Neural cell (in vitro differentiated cells): ENCODE measurements around the gene ANKRD42. TPM values are rescaled to one million over a fixed set of nuclear protein-coding genes. Genes with fewer than 3 reads are reported as not detected.

Experiments used
- H2AFZ ChIP-seq: fragments of 200-600, 300-800 bp; sonication (generic), shearing (Covaris generic); 2 replicates; pipeline ENCODE4 v1.6.0; 2014; ENCODE audit warnings: low read depth, mild to moderate bottlenecking, antibody characterized with exemption, low read length, moderate library complexity
- H3F3A ChIP-seq: fragments of 200-600 bp; shearing (Covaris generic); 2 replicates; pipeline ENCODE4 v1.6.1; 2016; ENCODE audit warnings: mild to moderate bottlenecking, moderate library complexity, mixed read lengths, antibody characterized with exemption, low read length; ENCODE audit not compliant: insufficient read depth, poor library complexity, severe bottlenecking
- H3K27ac ChIP-seq: fragments of 200-600, 300-800 bp; sonication (generic), shearing (Covaris generic); 2 replicates; pipeline ENCODE4 v1.5.1; 2014; ENCODE audit warnings: mild to moderate bottlenecking, low read length, moderate library complexity
- H3K27me3 ChIP-seq: fragments of 300-800, 200-600 bp; sonication (generic), shearing (Covaris generic); 2 replicates; pipeline ENCODE4 v1.6.0; 2014; ENCODE audit warnings: mild to moderate bottlenecking, low read depth, low read length, moderate library complexity; ENCODE audit not compliant: insufficient read depth
- H3K36me3 ChIP-seq: fragments of 300-800, 200-600 bp; sonication (generic), shearing (Covaris generic); 2 replicates; pipeline ENCODE4 v1.5.1; 2014; ENCODE audit warnings: mild to moderate bottlenecking, antibody characterized with exemption, low read length, moderate library complexity; ENCODE audit not compliant: insufficient read depth
- H3K4me2 ChIP-seq: fragments of 300-800, 200-600 bp; sonication (generic), shearing (Covaris generic); 2 replicates; pipeline ENCODE4 v1.6.0; 2014; ENCODE audit warnings: mild to moderate bottlenecking, low read length
- H3K4me3 ChIP-seq: fragments of 300-800, 200-600 bp; sonication (generic), shearing (Covaris generic); 2 replicates; pipeline ENCODE4 v1.5.1; 2014; ENCODE audit warnings: mild to moderate bottlenecking, low read length, moderate library complexity
- H3K79me2 ChIP-seq: fragments of 200-600 bp; shearing (Covaris generic); replicated peaks from 2 replicates; pipeline ENCODE4 v1.6.0; 2014; ENCODE audit warnings: mild to moderate bottlenecking, low read length, moderate library complexity; ENCODE audit not compliant: insufficient read depth
- H3K9ac ChIP-seq: fragments of 300-800, 200-600 bp; sonication (generic), shearing (Covaris generic); 2 replicates; pipeline ENCODE4 v1.6.1; 2016; ENCODE audit warnings: mild to moderate bottlenecking, low read length, mixed read lengths
- H3K9me2 ChIP-seq: fragments of 200-600 bp; shearing (Covaris generic); 2 replicates; pipeline ENCODE4 v1.6.1; 2016; ENCODE audit warnings: mild to moderate bottlenecking, low read length, mixed read lengths; ENCODE audit not compliant: insufficient read depth
- H3K9me3 ChIP-seq: fragments of 200-600, 300-800 bp; sonication (generic), shearing (Covaris generic); 2 replicates; pipeline ENCODE4 v1.6.1; 2016; ENCODE audit warnings: mild to moderate bottlenecking, mixed run types, low read length, moderate library complexity, mixed read lengths
- H4K20me1 ChIP-seq: fragments of 200-600 bp; shearing (Covaris generic); 2 replicates; pipeline ENCODE4 v1.6.1; 2016; ENCODE audit warnings: mild to moderate bottlenecking, mixed run types; ENCODE audit not compliant: insufficient read depth
- CTCF ChIP-seq: fragments of 450-650 bp; IDR thresholded peaks from 2 replicates; pipeline ENCODE4 v1.5.1; 2014; ENCODE audit warnings: antibody characterized with exemption, mild to moderate bottlenecking, moderate library complexity; ENCODE audit not compliant: poor library complexity, severe bottlenecking
- EP300 ChIP-seq: fragments of 450-650 bp; conservative IDR thresholded peaks from 2 replicates; pipeline ENCODE4 v1.6.1; 2014; ENCODE audit warnings: antibody characterized with exemption, mild to moderate bottlenecking, moderate library complexity; ENCODE audit not compliant: poor library complexity, severe bottlenecking
- EZH2 ChIP-seq: fragments of 200-600, 300-800 bp; shearing (Covaris generic), sonication (generic); IDR thresholded peaks from 2 replicates; pipeline ENCODE4 v1.6.1; 2014; ENCODE audit warnings: antibody characterized with exemption, low read length, borderline replicate concordance, mild to moderate bottlenecking; ENCODE audit not compliant: insufficient read depth, poor library complexity, severe bottlenecking
- MXI1 ChIP-seq: fragments of 450-650 bp; conservative IDR thresholded peaks from 2 replicates; pipeline ENCODE4 v1.6.1; 2014; ENCODE audit warnings: antibody characterized with exemption, mild to moderate bottlenecking; ENCODE audit not compliant: poor library complexity, severe bottlenecking
- POLR2AphosphoS5 ChIP-seq: IDR thresholded peaks from 2 replicates; pipeline ENCODE4 v1.6.1; 2012
- RAD21 ChIP-seq: fragments of 450-650 bp; conservative IDR thresholded peaks from 2 replicates; pipeline ENCODE4 v1.6.1; 2014; ENCODE audit warnings: antibody characterized with exemption, mild to moderate bottlenecking, moderate library complexity
- SMC3 ChIP-seq: fragments of 450-650 bp; conservative IDR thresholded peaks from 2 replicates; pipeline ENCODE4 v1.6.1; 2014; ENCODE audit warnings: antibody characterized with exemption, mild to moderate bottlenecking, moderate library complexity; ENCODE audit not compliant: poor library complexity
- TAF1 ChIP-seq: IDR thresholded peaks from 2 replicates; pipeline ENCODE4 v1.6.1; 2012; ENCODE audit warnings: low read depth
- polyA plus RNA-seq: library from polyadenylated mRNA; depleted of rRNA; stranded (reverse); fragments of >200 nt; gene quantifications from 2 replicates; pipeline ENCODE4 v1.2.3, GENCODE V29; 2014
- TF ChIP-seq, protein P1 (sequence below): IDR thresholded peaks from 2 replicates; pipeline ENCODE4 v1.6.1; 2012; ENCODE audit warnings: borderline replicate concordance

Gene ANKRD42
- polyA plus RNA-seq, 1 donor from 2014 or later = 16.1 TPM

DNA sequence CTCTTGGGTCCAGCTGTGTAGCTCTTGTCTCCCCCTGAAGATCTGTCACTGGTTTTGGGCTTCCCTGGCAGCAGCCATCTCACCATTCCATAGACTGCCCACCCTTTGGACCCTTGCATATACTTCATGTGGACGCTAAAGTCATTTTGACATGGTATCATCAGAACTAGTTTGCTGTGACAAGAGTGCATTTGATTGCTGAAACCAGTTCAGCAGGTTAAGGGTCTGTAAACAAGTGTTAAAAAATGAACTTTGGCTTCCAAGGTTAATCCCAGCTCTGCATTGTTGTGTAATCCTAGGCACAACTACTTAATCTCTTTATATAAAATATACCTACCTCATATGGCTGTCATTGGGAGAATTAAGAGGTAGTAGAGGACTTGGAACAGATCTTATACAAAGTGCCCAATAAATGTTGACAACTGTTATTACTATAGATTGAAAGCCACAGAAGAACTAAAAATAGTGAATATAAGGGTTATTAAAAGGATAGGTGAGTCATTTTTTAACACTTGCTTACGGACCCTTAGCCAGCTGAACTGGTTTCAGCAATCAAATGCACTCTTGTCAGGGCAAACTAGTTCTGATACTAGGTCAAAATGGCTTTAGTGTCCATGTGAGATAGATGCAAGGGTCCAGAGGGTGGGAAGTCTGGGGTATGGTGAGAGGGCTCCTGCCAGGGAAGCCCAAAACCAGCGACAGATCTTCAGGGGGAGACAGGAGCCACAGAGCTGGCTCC lies 63.3 kb downstream of the ANKRD42 start:
- Histone ChIP-seq H3K9me3 (no peaks in the 10 kb centered on the region), H3K79me2 (no peaks in the 10 kb centered on the region), H3K4me3 (no peak overlapping the region), H3K9ac (no peak overlapping the region), H3K9me2 (no peaks in the 10 kb centered on the region), H2AFZ (no peak overlapping the region), H3K36me3 (peaks cover 7% of the 10 kb centered on the region), H3F3A (no peaks in the 10 kb centered on the region), H3K27ac (no peak overlapping the region), H4K20me1 (no peaks in the 10 kb centered on the region), H3K27me3 (no peaks in the 10 kb centered on the region), H3K4me2 (no peak overlapping the region)
- TF ChIP-seq TAF1 (no peak), MXI1 (no peak), POLR2AphosphoS5 (no peak), RAD21 (no peak), CTCF (no peak)

GRCh38 chr11:83257761-83258168 lies 64.3 kb downstream of the ANKRD42 start:
- Histone ChIP-seq H3K9me3 (no peaks in the 10 kb centered on the region), H3K9ac (no peak overlapping the region), H3K36me3 (peaks cover 7% of the 10 kb centered on the region), H3F3A (no peaks in the 10 kb centered on the region), H3K4me3 (no peak overlapping the region), H3K27me3 (no peaks in the 10 kb centered on the region), H2AFZ (no peak overlapping the region), H4K20me1 (no peaks in the 10 kb centered on the region), H3K27ac (no peak overlapping the region), H3K4me2 (no peak overlapping the region), H3K79me2 (no peaks in the 10 kb centered on the region), H3K9me2 (no peaks in the 10 kb centered on the region)
- TF ChIP-seq POLR2AphosphoS5 (no peak), EP300 (no peak), EZH2 (no peak), MXI1 (no peak), SMC3 (no peak)

- TF ChIP-seq RAD21 (no peak), EZH2 (no peak), MXI1 (no peak), TAF1 (no peak), CTCF (no peak), EP300 (no peak)
- TF ChIP-seq, protein P1, sequence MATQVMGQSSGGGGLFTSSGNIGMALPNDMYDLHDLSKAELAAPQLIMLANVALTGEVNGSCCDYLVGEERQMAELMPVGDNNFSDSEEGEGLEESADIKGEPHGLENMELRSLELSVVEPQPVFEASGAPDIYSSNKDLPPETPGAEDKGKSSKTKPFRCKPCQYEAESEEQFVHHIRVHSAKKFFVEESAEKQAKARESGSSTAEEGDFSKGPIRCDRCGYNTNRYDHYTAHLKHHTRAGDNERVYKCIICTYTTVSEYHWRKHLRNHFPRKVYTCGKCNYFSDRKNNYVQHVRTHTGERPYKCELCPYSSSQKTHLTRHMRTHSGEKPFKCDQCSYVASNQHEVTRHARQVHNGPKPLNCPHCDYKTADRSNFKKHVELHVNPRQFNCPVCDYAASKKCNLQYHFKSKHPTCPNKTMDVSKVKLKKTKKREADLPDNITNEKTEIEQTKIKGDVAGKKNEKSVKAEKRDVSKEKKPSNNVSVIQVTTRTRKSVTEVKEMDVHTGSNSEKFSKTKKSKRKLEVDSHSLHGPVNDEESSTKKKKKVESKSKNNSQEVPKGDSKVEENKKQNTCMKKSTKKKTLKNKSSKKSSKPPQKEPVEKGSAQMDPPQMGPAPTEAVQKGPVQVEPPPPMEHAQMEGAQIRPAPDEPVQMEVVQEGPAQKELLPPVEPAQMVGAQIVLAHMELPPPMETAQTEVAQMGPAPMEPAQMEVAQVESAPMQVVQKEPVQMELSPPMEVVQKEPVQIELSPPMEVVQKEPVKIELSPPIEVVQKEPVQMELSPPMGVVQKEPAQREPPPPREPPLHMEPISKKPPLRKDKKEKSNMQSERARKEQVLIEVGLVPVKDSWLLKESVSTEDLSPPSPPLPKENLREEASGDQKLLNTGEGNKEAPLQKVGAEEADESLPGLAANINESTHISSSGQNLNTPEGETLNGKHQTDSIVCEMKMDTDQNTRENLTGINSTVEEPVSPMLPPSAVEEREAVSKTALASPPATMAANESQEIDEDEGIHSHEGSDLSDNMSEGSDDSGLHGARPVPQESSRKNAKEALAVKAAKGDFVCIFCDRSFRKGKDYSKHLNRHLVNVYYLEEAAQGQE = no peak
- Histone ChIP-seq H2AFZ (no peak overlapping the region), H3F3A (no peaks in the 10 kb centered on the region), H3K9ac (no peak overlapping the region), H3K27me3 (no peaks in the 10 kb centered on the region), H3K4me3 (no peak overlapping the region), H3K9me3 (no peaks in the 10 kb centered on the region), H3K4me2 (no peak overlapping the region), H3K9me2 (no peaks in the 10 kb centered on the region), H3K27ac (no peak overlapping the region), H3K36me3 (peaks cover 7% of the 10 kb centered on the region), H3K79me2 (no peaks in the 10 kb centered on the region), H4K20me1 (no peaks in the 10 kb centered on the region)
These were observed 66.0 kb downstream of the ANKRD42 start for GRCh38 chr11:83259559-83259958.
